ENCODE data around the gene ITIH4. TPM values are rescaled to one million over a fixed set of nuclear protein-coding genes. Genes with fewer than 3 reads are reported as not detected.

ITIH4 gene
- total RNA-seq, 1 donor from 2014 or later = 14.0 TPM

- Mint-ChIP-seq H3K27ac (no peak overlapping the region), H3K9me3 (no peaks in the 10 kb centered on the region), H3K36me3 (peaks cover 5% of the 10 kb centered on the region), H3K4me3 (no peak overlapping the region), H3K27me3 (no peaks in the 10 kb centered on the region), H3K4me1 (ENCODE audit: unreplicated experiment) (no peaks in the 10 kb centered on the region)
- DNase-seq (ENCODE audit: extremely low spot score, unreplicated experiment) = no peak
- TF ChIP-seq CTCF (conservative IDR thresholded peaks at IDR 0.05) = no peak
Measured at GRCh38 chr3:52849656-52850055, 19.2 kb upstream of the ITIH4 start.

- no peaks in the 10 kb centered on the region for H3K4me1 Mint-ChIP-seq (ENCODE audit: unreplicated experiment)
- H3K9me3 Mint-ChIP-seq = no peaks in the 10 kb centered on the region
- H3K4me3 Mint-ChIP-seq = no peak overlapping the region
- DNase-seq (ENCODE audit: extremely low spot score, unreplicated experiment) = no peak
- no peak overlapping the region for H3K27ac Mint-ChIP-seq
- no peaks in the 10 kb centered on the region for H3K27me3 Mint-ChIP-seq
- TF ChIP-seq CTCF (conservative IDR thresholded peaks at IDR 0.05) = no peak
- H3K36me3 Mint-ChIP-seq = peaks cover 5% of the 10 kb centered on the region
Measured at GRCh38 chr3:52848617-52849016, 18.1 kb upstream of the ITIH4 start.

GRCh38 chr3:52847726-52848125 is 17.3 kb upstream of the ITIH4 start:
- no peak for TF ChIP-seq CTCF (conservative IDR thresholded peaks at IDR 0.05)
- peaks cover 5% of the 10 kb centered on the region for H3K36me3 Mint-ChIP-seq
- no peaks in the 10 kb centered on the region for H3K27me3 Mint-ChIP-seq

GRCh38 chr3:52847241-52847640 is 16.8 kb upstream of the ITIH4 start:
- peaks cover 5% of the 10 kb centered on the region for H3K36me3 Mint-ChIP-seq
- no peak overlapping the region for H3K27ac Mint-ChIP-seq
- H3K9me3 Mint-ChIP-seq = no peaks in the 10 kb centered on the region
- no peak for DNase-seq (ENCODE audit: extremely low spot score, unreplicated experiment)
- no peak for TF ChIP-seq CTCF (conservative IDR thresholded peaks at IDR 0.05)
- peaks cover 7% of the 10 kb centered on the region for H3K4me1 Mint-ChIP-seq (ENCODE audit: unreplicated experiment)
- no peak overlapping the region for H3K4me3 Mint-ChIP-seq
- H3K27me3 Mint-ChIP-seq = no peaks in the 10 kb centered on the region

More at GRCh38 chr3:52847726-52848125, 17.3 kb upstream of the ITIH4 start:
- peaks cover 7% of the 10 kb centered on the region for H3K4me1 Mint-ChIP-seq (ENCODE audit: unreplicated experiment)
- no peak overlapping the region for H3K27ac Mint-ChIP-seq
- no peaks in the 10 kb centered on the region for H3K9me3 Mint-ChIP-seq
- no peak overlapping the region for H3K4me3 Mint-ChIP-seq
- DNase-seq (ENCODE audit: extremely low spot score, unreplicated experiment) = no peak

GRCh38 chr3:52846432-52846965 is 16.0 kb upstream of the ITIH4 start:
- Mint-ChIP-seq H3K27ac (no peak overlapping the region), H3K27me3 (no peaks in the 10 kb centered on the region), H3K36me3 (peaks cover 6% of the 10 kb centered on the region), H3K4me3 (no peak overlapping the region), H3K4me1 (ENCODE audit: unreplicated experiment) (peaks cover 7% of the 10 kb centered on the region), H3K9me3 (no peaks in the 10 kb centered on the region)
- TF ChIP-seq CTCF (conservative IDR thresholded peaks at IDR 0.05) = no peak
- DNase-seq (ENCODE audit: extremely low spot score, unreplicated experiment) = no peak

Data from type B pancreatic cell (in vitro differentiated cells).